Sciatic nerve (tissue), 2 donors: ENCODE results near the gene DDA1. TPM values are rescaled to one million over a fixed set of nuclear protein-coding genes. Genes with fewer than 3 reads are reported as not detected.
"Not testable (repeated sequence)": the region's sequence is repeated elsewhere in the genome, so short reads cannot be mapped to it uniquely, and the experiment has no call there.

Experiments used
- ATAC-seq: fragments of 200-7000 bp; cut with Tn5 transposase; one replicate; pipeline ENCODE4 v1.9.1; 2020; ENCODE audit warnings: mild to moderate bottlenecking, moderate library complexity
- DNase-seq: peaks from one replicate; pipeline ENCODE4 v3.0.0-alpha.2; 2020; ENCODE audit warnings: low spot score
- intact Hi-C: fragments of 100-400 bp; cut with DNase I; formaldehyde crosslinking; loops from one replicate; pipeline ENCODE4 v1.14.2; 2022
- total RNA-seq: library from RNA; stranded (reverse); fragmentation: NEBNext Ultra II Directional; extraction: Animal tissue kit (Norgen Biotek cat#: 25700); gene quantifications from one replicate; pipeline ENCODE4 v1.2.1, GENCODE V29; 2021
- donor health status: DM: no; HTN: no; CAD: no.
- donor health status: DM: no; HTN: no; CAD: no.

Gene DDA1
- total RNA-seq, 1 donor from 2014 or later = 29.4 TPM

DNA sequence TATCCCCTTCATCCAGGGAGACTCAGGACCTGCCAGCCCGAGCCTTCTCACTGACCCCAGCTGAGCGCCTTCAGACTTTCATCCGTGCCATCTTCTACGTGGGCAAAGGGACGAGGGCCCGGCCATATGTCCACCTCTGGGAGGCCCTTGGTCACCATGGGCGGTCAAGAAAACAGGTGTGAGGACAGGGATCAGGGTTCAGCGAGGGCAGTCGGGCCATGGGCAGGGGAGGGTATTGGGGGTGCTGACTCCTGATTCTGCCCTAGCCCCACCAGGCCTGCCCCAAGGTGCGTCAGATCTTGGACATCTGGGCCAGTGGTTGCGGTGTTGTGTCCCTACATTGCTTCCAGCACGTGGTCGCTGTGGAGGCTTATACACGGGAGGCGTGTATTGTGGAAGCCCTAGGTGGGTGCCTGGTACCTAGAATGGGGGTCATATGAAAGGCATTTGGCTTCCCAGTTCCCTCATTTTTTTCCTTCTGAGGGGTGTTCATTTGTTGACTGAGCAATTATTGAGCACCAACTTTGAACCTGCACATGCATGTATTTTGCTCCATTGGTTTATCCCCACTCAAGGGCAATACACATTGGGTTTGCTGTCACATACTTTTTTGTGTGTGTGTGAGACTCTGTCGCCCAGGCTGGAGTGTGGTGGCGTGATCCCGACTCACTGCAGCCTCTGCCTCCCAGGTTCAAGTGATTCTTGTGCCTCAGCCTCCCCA is 23.8 kb upstream of the DDA1 start:
- DNase-seq = no peak
- intact Hi-C loops = no loop called here
- ATAC-seq = no peak

- ATAC-seq = no peak
- intact Hi-C loops = no loop called here
Observed at GRCh38 chr19:17286263-17286662, 23.1 kb upstream of the DDA1 start.

DNA sequence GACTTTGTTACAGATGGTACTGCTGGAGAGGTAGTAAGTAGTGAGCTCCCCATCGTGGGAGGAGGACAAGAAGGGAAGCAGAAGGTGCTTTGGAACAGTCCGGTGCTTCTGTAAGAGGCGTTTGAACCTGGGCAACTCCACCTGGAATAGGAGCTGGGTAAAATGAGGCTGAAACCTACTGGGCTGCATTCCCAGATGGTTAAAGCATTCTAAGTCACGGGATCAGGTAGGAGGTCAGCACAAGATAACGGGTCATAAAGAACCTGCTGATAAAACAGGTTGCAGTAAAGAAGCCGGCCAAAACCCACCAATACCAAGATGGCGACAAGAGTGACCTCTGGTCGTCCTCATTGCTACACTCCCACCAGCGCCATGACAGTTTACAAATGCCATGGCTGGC is 22.6 kb upstream of the DDA1 start:
- intact Hi-C loops = no loop called here
- ATAC-seq = no peak
- no peak for DNase-seq

More at GRCh38 chr19:17286263-17286662, 23.1 kb upstream of the DDA1 start:
- no peak for DNase-seq

GRCh38 chr19:17289489-17289888 is 19.9 kb upstream of the DDA1 start:
- ATAC-seq (no peak), DNase-seq (peak; percentile 77)
- intact Hi-C loops = no loop called here

DNA sequence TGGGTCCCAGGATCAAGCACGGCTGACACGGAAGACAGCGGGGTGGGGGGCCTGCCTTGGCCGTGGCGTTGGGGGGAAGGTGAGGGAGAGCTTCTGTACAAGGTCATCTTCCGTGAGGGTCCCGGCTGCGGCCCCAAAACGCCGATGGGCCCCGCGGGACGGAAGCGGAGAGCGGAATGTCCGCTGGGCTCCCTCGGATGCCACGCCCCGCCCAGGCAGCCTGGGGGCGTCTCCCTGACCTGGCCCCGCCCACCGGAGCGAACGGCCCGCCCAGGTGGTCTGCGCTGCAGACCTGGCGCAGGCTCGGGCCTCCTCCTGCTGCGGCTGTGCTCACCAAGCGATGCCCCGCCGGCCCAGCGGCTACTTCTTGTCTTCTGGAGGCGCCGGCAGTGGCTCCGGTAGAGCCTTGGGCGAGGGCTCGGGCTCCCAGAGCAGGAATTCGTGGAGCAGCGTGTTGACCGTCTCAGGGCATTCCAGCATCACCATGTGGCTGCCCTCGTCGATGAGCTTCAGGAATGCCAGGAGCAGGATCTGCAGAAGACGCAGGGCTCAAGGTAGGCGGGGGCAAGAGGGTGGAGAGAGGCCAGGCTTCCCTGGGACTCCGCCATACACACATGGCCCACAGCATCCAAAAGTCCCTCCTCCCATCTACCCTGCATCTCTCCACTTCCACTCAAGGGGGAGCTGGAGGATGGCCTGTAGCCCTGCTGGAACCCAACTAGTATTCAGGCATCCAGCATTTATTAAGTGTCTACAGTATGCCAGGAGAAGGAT is 16.9 kb upstream of the DDA1 start:
- intact Hi-C loops = loop anchor here (10.0 kb wide), 1 partner anchor 92 kb away; no protein-coding TSS in a partner anchor

GRCh38 chr19:17293605-17294004 is 15.8 kb upstream of the DDA1 start:
- ATAC-seq (no peak), DNase-seq (no peak)
- intact Hi-C loops = loop anchor here (10.0 kb wide), 1 partner anchor 91 kb away; no protein-coding TSS in a partner anchor

More for the DNA sequence above, 16.9 kb upstream of the DDA1 start:
- peak; percentile 94 for ATAC-seq
- DNase-seq = peak; percentile 87

GRCh38 chr19:17294051-17294891 is 15.1 kb upstream of the DDA1 start:
- no peak for DNase-seq
- no peak for ATAC-seq
- intact Hi-C loops = loop anchor here (10.0 kb wide), 1 partner anchor 91 kb away; no protein-coding TSS in a partner anchor

GRCh38 chr19:17295551-17295950 is 13.8 kb upstream of the DDA1 start:
- ATAC-seq, DNase-seq: not testable (repeated sequence)
- intact Hi-C loops = loop anchor here (10.0 kb wide), 1 partner anchor 89 kb away; no protein-coding TSS in a partner anchor

- DNase-seq = no peak
- no peak for ATAC-seq
- intact Hi-C loops = loop anchor here (10.0 kb wide), 1 partner anchor 89 kb away; no protein-coding TSS in a partner anchor
Observed at GRCh38 chr19:17296273-17296672, 13.1 kb upstream of the DDA1 start.

GRCh38 chr19:17296976-17297375 is 12.4 kb upstream of the DDA1 start:
- intact Hi-C loops = loop anchor here (10.0 kb wide), 1 partner anchor 88 kb away; no protein-coding TSS in a partner anchor
- ATAC-seq = no peak

GRCh38 chr19:17300992-17301619 is 8.3 kb upstream of the DDA1 start:
- DNase-seq = no peak
- no peak for ATAC-seq
- intact Hi-C loops = no loop called here

More at GRCh38 chr19:17296976-17297375, 12.4 kb upstream of the DDA1 start:
- no peak for DNase-seq

DNA sequence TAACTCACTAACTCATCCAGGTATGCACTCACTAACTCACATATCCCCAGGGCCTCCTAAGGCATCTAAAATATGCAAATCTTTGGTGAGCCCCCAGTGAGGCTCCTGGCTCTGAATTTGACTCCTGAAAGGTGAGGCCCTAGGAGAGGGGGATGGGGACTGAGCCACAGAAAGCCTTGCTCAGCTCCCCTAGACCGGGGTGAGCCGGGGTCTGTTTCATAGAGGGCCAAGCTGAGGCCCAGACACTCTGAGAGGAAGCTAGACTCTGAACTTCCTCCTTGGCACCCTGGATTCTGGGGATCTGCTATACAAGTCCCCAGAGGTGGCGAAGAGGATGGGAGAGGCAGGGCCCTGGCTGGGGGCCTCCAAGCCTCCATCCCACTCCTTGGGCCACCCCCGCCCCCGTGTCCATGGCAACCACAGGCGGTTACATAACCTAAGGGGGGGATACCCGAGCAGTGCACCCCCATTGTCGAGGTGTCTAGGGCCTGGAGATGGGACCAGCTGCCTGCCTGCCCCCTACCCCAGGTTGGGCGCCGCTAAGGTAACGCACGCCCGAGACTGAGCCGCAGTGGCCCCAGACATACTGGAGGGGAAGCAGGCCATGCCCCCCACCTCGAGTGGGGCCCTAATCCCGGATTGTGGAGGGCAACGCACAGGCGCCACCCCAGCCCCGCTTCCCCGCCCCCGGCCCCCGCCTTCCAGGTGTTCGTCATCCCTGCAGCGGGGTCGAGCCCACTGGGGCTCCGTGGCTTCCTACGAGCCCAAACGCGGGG is 6.8 kb upstream of the DDA1 start:
- no peak for DNase-seq
- ATAC-seq = no peak
- intact Hi-C loops = no loop called here

DNA sequence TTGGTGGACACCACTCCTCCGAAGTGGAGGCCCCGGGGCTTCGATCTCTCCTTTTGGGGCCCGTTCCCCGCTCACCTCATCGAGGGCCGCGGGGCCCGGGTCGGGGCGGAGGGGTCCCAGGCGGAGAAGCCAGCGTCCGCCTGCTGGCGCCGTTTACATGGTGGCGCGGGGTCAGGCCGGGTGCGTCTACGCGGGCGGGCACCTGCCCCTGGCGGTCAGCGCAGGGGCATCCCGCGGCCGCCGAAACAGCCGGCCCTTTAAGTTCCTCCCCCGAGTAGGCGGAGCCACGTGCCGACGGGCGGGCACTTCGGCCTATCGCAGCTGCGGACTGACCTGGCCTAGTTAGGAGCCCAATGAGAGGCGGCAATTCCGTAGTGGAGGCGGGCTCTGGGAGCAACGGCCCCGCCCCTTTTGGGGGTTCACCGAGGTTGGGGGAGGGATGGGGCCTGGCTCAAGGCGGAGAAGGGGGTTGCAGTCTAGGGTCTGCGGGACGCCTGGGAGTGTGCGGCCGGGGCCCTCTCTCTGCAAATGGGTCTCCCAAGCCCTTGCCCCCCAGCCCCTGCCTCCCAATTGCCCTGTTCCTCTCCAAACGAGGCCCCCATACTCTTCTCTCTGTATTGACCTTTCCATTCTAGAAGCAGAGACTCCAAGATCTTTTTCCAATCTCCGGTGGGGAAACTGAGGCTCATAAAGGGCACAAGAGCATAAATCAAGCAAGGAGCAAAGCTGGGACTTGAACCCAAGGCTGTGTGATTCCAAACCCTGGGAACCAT is 6.0 kb upstream of the DDA1 start, which contains the start of gene ABHD8:
TSS of gene ABHD8 (minus strand) at position 259 of the 773 bp plus-strand sequence. CDS start 1,809 bp downstream, outside the sequence.
- intact Hi-C loops = no loop called here
- DNase-seq (peak; percentile 98), ATAC-seq (peak; percentile 91)

- intact Hi-C loops = no loop called here
- ATAC-seq (no peak), DNase-seq (no peak)
Observed at GRCh38 chr19:17303940-17304267, 5.5 kb upstream of the DDA1 start.

DNA sequence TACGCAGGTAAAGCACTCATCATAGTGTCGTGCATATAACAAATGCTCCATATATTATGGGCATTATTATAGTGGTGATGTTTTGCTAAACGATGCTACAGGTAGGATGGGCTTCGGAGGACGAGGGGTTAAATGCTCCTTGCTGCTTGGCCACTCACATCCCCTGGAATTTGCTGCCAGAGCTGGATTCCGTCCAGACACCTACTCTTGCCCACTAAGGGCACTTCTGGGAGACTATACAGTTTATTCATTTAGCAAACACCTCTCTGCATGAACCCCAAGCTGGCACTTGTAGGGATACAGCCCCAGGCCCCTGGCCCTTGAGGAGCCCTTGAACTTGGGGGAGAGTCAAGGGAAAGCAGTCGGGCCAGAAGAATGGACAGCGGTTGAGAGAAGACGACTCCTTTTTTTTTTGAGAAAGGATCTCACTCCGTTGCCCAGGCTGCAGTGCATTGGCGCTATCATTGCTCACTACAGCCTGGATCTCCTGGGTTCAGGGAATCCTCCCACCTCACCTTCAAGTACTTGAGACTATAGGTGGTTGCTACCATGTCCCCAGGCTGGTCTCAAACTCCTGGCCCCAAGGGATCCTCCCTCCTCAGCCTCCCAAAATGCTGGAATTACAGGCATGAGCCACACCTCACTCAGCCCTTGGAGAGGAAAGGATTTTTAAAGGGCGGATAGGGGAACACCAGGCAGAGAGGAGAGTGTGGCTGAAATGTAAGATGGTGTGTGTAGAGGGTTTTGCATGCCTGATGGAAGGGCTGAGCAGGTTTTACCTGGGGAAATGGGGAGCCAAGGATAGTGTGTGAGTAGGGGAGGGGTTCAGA is 4.8 kb upstream of the DDA1 start:
- no peak for ATAC-seq
- intact Hi-C loops = no loop called here

GRCh38 chr19:17305216-17305516 is 4.2 kb upstream of the DDA1 start:
- no peak for ATAC-seq
- DNase-seq = no peak
- intact Hi-C loops = no loop called here

More for the DNA sequence above, 4.8 kb upstream of the DDA1 start:
- DNase-seq = no peak
